Stimulated activated naive B cell treated with anti-CD40 and anti-IgM and Interleukin-4, amounts not matched to agents 10 μg/mL and 1 μg/mL and 100 μg/mL, for 72 hours (primary cell): Measurements from ENCODE around the gene ZSWIM8.
"Not testable (repeated sequence)": the region's sequence is repeated elsewhere in the genome, so short reads cannot be mapped to it uniquely, and the experiment has no call there.

Experiments used
- ATAC-seq, 2 donors: fragments of 150-1000 bp; cut with Tn5 transposase; replicated peaks; 2 replicates each; pipeline ENCODE4 v1.10.0; 2021; ENCODE audit warnings: moderate library complexity in 1 of 2
- DNase-seq: peaks from one replicate; pipeline ENCODE4 v3.0.0; 2021
- H3K27ac Mint-ChIP-seq: one replicate; pipeline ENCODE4 v1.8.0; 2022; ENCODE audit warnings: mild to moderate bottlenecking, mixed read lengths
- H3K27me3 Mint-ChIP-seq, 2 donors: one replicate each; pipeline ENCODE4 v1.8.0; 2022; ENCODE audit warnings: mixed read lengths in 2 of 2
- H3K36me3 Mint-ChIP-seq, 2 donors: one replicate each; pipeline ENCODE4 v1.8.0; 2022; ENCODE audit warnings: mixed read lengths in 2 of 2, mild to moderate bottlenecking in 1 of 2
- H3K4me1 Mint-ChIP-seq, 2 donors: one replicate each; pipeline ENCODE4 v1.8.0; 2022; ENCODE audit warnings: mixed read lengths in 2 of 2, mild to moderate bottlenecking in 1 of 2
- H3K4me3 Mint-ChIP-seq, 2 donors: one replicate each; pipeline ENCODE4 v1.8.0; 2022; ENCODE audit warnings: mild to moderate bottlenecking in 2 of 2, mixed read lengths in 2 of 2, moderate library complexity in 1 of 2
- H3K9me3 Mint-ChIP-seq, 2 donors: one replicate each; pipeline ENCODE4 v1.8.0; 2022; ENCODE audit warnings: mixed read lengths in 2 of 2, mild to moderate bottlenecking in 1 of 2

Gene ZSWIM8

GRCh38 chr10:73781548-73781878, 3.9 kb upstream of the ZSWIM8 start:
- DNase-seq, result no peak
- Mint-ChIP-seq H3K27me3 (no peaks in the 10 kb centered on the region), H3K9me3 (no peaks in the 10 kb centered on the region), H3K4me1 (peaks cover 24 to 47% of the 10 kb centered on the region in 2 donors), H3K27ac (peak overlapping the region; percentile 98), H3K36me3 (peaks cover 10 to 25% of the 10 kb centered on the region in 2 donors), H3K4me3 (peak overlapping the region; percentile 92 to 98)
- peak in 1 of 2 donors; percentile 10 for ATAC-seq

- H3K27me3 Mint-ChIP-seq, result no peaks in the 10 kb centered on the region
- no peaks in the 10 kb centered on the region for H3K9me3 Mint-ChIP-seq
- peak; percentile 85 for DNase-seq
- H3K4me3 Mint-ChIP-seq, result peak within 1 kb of the TSS; percentile 92 to 98
- H3K27ac Mint-ChIP-seq, result peak within 1 kb of the TSS; percentile 98
- H3K4me1 Mint-ChIP-seq, result peaks cover 25 to 53% of the 10 kb centered on the region in 2 donors
- H3K36me3 Mint-ChIP-seq, result peaks cover 8 to 21% of the 10 kb centered on the region in 2 donors
- ATAC-seq, result peak; percentile 75 to 77
These were observed 3.3 kb upstream of the ZSWIM8 start, which contains the start of gene CHCHD1 for GRCh38 chr10:73781879-73782748. CHCHD1 (plus strand) TSS chr10:73782048; CDS start chr10:73782076, 28 bp downstream.

GRCh38 chr10:73782749-73783085, 2.7 kb upstream of the ZSWIM8 start:
- ATAC-seq, result no peak
- DNase-seq, result no peak
- H3K27me3 Mint-ChIP-seq, result no peaks in the 10 kb centered on the region
- H3K9me3 Mint-ChIP-seq, result no peaks in the 10 kb centered on the region
- peak overlapping the region; percentile 98 for H3K27ac Mint-ChIP-seq
- peak overlapping the region; percentile 92 to 98 for H3K4me3 Mint-ChIP-seq
- peaks cover 25 to 56% of the 10 kb centered on the region in 2 donors for H3K4me1 Mint-ChIP-seq
- H3K36me3 Mint-ChIP-seq, result peaks cover 8 to 17% of the 10 kb centered on the region in 2 donors

- ATAC-seq (peak; percentile 13 to 24), DNase-seq (peak; percentile 27)
- Mint-ChIP-seq H3K4me1 (peaks cover 19 to 42% of the 10 kb centered on the region in 2 donors), H3K27ac (peak overlapping the region; percentile 98), H3K36me3 (peaks cover 17 to 28% of the 10 kb centered on the region in 2 donors), H3K9me3 (no peaks in the 10 kb centered on the region), H3K4me3 (peak overlapping the region; percentile 90 to 97), H3K27me3 (no peaks in the 10 kb centered on the region)
These were observed 510 bp downstream of the ZSWIM8 start for GRCh38 chr10:73785721-73786511.

- H3K4me3 Mint-ChIP-seq, result peak overlapping the region; percentile 90 to 97
- no peak for ATAC-seq
These were observed 1.1 kb downstream of the ZSWIM8 start for GRCh38 chr10:73786512-73786885.

GRCh38 chr10:73787031-73787800, 1.8 kb downstream of the ZSWIM8 start:
- not testable (repeated sequence) for H3K27me3 Mint-ChIP-seq, ATAC-seq, DNase-seq, H3K27ac Mint-ChIP-seq, H3K9me3 Mint-ChIP-seq
- Mint-ChIP-seq H3K4me1 (peaks cover 17 to 34% of the 10 kb centered on the region in 2 donors), H3K36me3 (peaks cover 23 to 33% of the 10 kb centered on the region in 2 donors), H3K4me3 (peak overlapping the region; percentile 17 to 35)

More at GRCh38 chr10:73786512-73786885, 1.1 kb downstream of the ZSWIM8 start:
- Mint-ChIP-seq H3K27ac (peak overlapping the region; percentile 94), H3K9me3 (no peaks in the 10 kb centered on the region), H3K27me3 (no peaks in the 10 kb centered on the region), H3K4me1 (peaks cover 18 to 39% of the 10 kb centered on the region in 2 donors), H3K36me3 (peaks cover 21 to 34% of the 10 kb centered on the region in 2 donors)
- DNase-seq, result no peak

GRCh38 chr10:73788864-73789658, 3.7 kb downstream of the ZSWIM8 start:
- Mint-ChIP-seq H3K36me3 (peaks cover 37 to 49% of the 10 kb centered on the region in 2 donors), H3K27me3 (no peaks in the 10 kb centered on the region), H3K4me3 (no peak overlapping the region), H3K4me1 (peaks cover 12 to 21% of the 10 kb centered on the region in 2 donors), H3K27ac (no peak overlapping the region), H3K9me3 (no peaks in the 10 kb centered on the region)
- DNase-seq, result no peak
- ATAC-seq, result no peak

- ATAC-seq (no peak), DNase-seq (no peak)
- H3K36me3 Mint-ChIP-seq, result peaks cover 42 to 55% of the 10 kb centered on the region in 2 donors
- H3K27ac Mint-ChIP-seq, result no peak overlapping the region
- H3K9me3 Mint-ChIP-seq, result no peaks in the 10 kb centered on the region
- H3K27me3 Mint-ChIP-seq, result no peaks in the 10 kb centered on the region
- H3K4me1 Mint-ChIP-seq, result peaks cover 12 to 21% of the 10 kb centered on the region in 2 donors
- H3K4me3 Mint-ChIP-seq, result no peak overlapping the region
These were observed 4.3 kb downstream of the ZSWIM8 start for GRCh38 chr10:73789659-73790055.

GRCh38 chr10:73790886-73791625, 5.7 kb downstream of the ZSWIM8 start:
- Mint-ChIP-seq H3K36me3 (peaks cover 48 to 63% of the 10 kb centered on the region in 2 donors), H3K27ac (no peak overlapping the region), H3K4me1 (peaks cover 11 to 14% of the 10 kb centered on the region in 2 donors), H3K27me3 (no peaks in the 10 kb centered on the region), H3K9me3 (no peaks in the 10 kb centered on the region), H3K4me3 (no peak overlapping the region)
- ATAC-seq (no peak), DNase-seq (no peak)

- H3K9me3 Mint-ChIP-seq, result no peaks in the 10 kb centered on the region
- DNase-seq (no peak), ATAC-seq (no peak)
- H3K27ac Mint-ChIP-seq, result no peak overlapping the region
- peaks cover 49 to 69% of the 10 kb centered on the region in 2 donors for H3K36me3 Mint-ChIP-seq
- no peaks in the 10 kb centered on the region for H3K27me3 Mint-ChIP-seq
- H3K4me1 Mint-ChIP-seq, result peaks cover 5% of the 10 kb centered on the region in 2 donors
- no peak overlapping the region for H3K4me3 Mint-ChIP-seq
These were observed 6.5 kb downstream of the ZSWIM8 start for GRCh38 chr10:73791871-73792400.

GRCh38 chr10:73793456-73793855, 8.1 kb downstream of the ZSWIM8 start:
- DNase-seq, result no peak
- H3K27me3 Mint-ChIP-seq, result no peaks in the 10 kb centered on the region
- H3K36me3 Mint-ChIP-seq, result peaks cover 61 to 83% of the 10 kb centered on the region in 2 donors
- H3K4me1 Mint-ChIP-seq, result peaks cover 0 to 2% of the 10 kb centered on the region in 2 donors
- no peaks in the 10 kb centered on the region for H3K9me3 Mint-ChIP-seq
- H3K27ac Mint-ChIP-seq, result peak overlapping the region; percentile 67
- no peak overlapping the region for H3K4me3 Mint-ChIP-seq
- no peak for ATAC-seq

- H3K4me1 Mint-ChIP-seq, H3K4me3 Mint-ChIP-seq, H3K27me3 Mint-ChIP-seq, DNase-seq, H3K9me3 Mint-ChIP-seq, ATAC-seq: not testable (repeated sequence)
- Mint-ChIP-seq H3K36me3 (peaks cover 61 to 77% of the 10 kb centered on the region in 2 donors), H3K27ac (peak overlapping the region; percentile 59)
These were observed 10.1 kb downstream of the ZSWIM8 start for GRCh38 chr10:73795491-73795890.
